H9 (cell line): ENCODE results near the gene SAP25. TPM values are rescaled to one million over a fixed set of nuclear protein-coding genes. Genes with fewer than 3 reads are reported as not detected.

Experiments used
- DNase-seq: peaks from one replicate; pipeline ENCODE4 v3.0.0-alpha.2; 2017
- H2AFZ ChIP-seq: one replicate; pipeline ENCODE4 v1.6.1; 2013; ENCODE audit warnings: mild to moderate bottlenecking, low read length, control low read depth, moderate library complexity
- H2AK5ac ChIP-seq: 2 replicates; pipeline ENCODE4 v1.6.1; 2013; ENCODE audit warnings: low read length, control low read depth, mixed read lengths; ENCODE audit not compliant: insufficient read length
- H2BK120ac ChIP-seq: one replicate; pipeline ENCODE4 v1.6.1; 2013; ENCODE audit warnings: low read depth, mild to moderate bottlenecking, low read length, control low read depth, inconsistent platforms; ENCODE audit not compliant: poor library complexity, severe bottlenecking
- H2BK12ac ChIP-seq: 2 replicates; pipeline ENCODE4 v1.6.1; 2013; ENCODE audit warnings: low read length, control low read depth, mixed read lengths, low read depth; ENCODE audit not compliant: insufficient read length
- H2BK15ac ChIP-seq: 2 replicates; pipeline ENCODE4 v1.6.1; 2013; ENCODE audit warnings: low read depth, low read length, control low read depth
- H2BK20ac ChIP-seq: one replicate; pipeline ENCODE4 v1.6.1; 2013; ENCODE audit warnings: low read depth, mild to moderate bottlenecking, low read length, control low read depth, inconsistent platforms; ENCODE audit not compliant: poor library complexity, severe bottlenecking
- H2BK5ac ChIP-seq: 2 replicates; pipeline ENCODE4 v1.6.1; 2013; ENCODE audit warnings: low read length, control low read depth, mixed read lengths; ENCODE audit not compliant: insufficient read length
- H3K14ac ChIP-seq: 2 replicates; pipeline ENCODE4 v1.6.1; 2013; ENCODE audit warnings: low read length, control low read depth; ENCODE audit not compliant: insufficient read depth
- H3K18ac ChIP-seq: 2 replicates; pipeline ENCODE4 v1.6.1; 2013; ENCODE audit warnings: low read depth, mild to moderate bottlenecking, mixed read lengths, low read length, control low read depth; ENCODE audit not compliant: insufficient read length
- H3K23ac ChIP-seq: 2 replicates; pipeline ENCODE4 v1.6.1; 2013; ENCODE audit warnings: low read length, control low read depth, mixed read lengths, low read depth; ENCODE audit not compliant: insufficient read length
- H3K23me2 ChIP-seq: 2 replicates; pipeline ENCODE4 v1.6.1; 2013; ENCODE audit warnings: low read depth, mild to moderate bottlenecking, mixed read lengths, low read length, control low read depth; ENCODE audit not compliant: insufficient read length, poor library complexity, severe bottlenecking
- H3K27ac ChIP-seq: 2 replicates; pipeline ENCODE4 v1.5.1; 2013; ENCODE audit warnings: low read length, control low read depth, mixed read lengths, low read depth; ENCODE audit not compliant: insufficient read length
- H3K27me3 ChIP-seq: 2 replicates; pipeline ENCODE4 v1.6.1; 2013; ENCODE audit warnings: low read length, control low read depth, inconsistent platforms; ENCODE audit not compliant: insufficient read depth
- H3K4ac ChIP-seq: 2 replicates; pipeline ENCODE4 v1.6.1; 2013; ENCODE audit warnings: low read depth, mild to moderate bottlenecking, control low read depth, inconsistent platforms, low read length, moderate library complexity
- H3K4me1 ChIP-seq: 2 replicates; pipeline ENCODE4 v1.6.1; 2013; ENCODE audit warnings: low read length, control low read depth, inconsistent platforms; ENCODE audit not compliant: insufficient read depth
- H3K4me2 ChIP-seq: 2 replicates; pipeline ENCODE4 v1.6.1; 2013; ENCODE audit warnings: low read length, control low read depth, mixed read lengths; ENCODE audit not compliant: insufficient read length, insufficient read depth
- H3K56ac ChIP-seq: 2 replicates; pipeline ENCODE4 v1.6.1; 2013; ENCODE audit warnings: low read depth, mild to moderate bottlenecking, mixed read lengths, low read length, control low read depth; ENCODE audit not compliant: insufficient read length
- H3K79me1 ChIP-seq: 2 replicates; pipeline ENCODE4 v1.6.1; 2013; ENCODE audit warnings: low read depth, mild to moderate bottlenecking, moderate library complexity, low read length, control low read depth, inconsistent platforms; ENCODE audit not compliant: insufficient read depth, poor library complexity, severe bottlenecking
- H3K79me2 ChIP-seq: 2 replicates; pipeline ENCODE4 v1.6.1; 2013; ENCODE audit warnings: low read length, control low read depth, inconsistent platforms; ENCODE audit not compliant: insufficient read depth
- H3K9ac ChIP-seq: 2 replicates; pipeline ENCODE4 v1.6.1; 2013; ENCODE audit warnings: low read length, control low read depth, mixed read lengths; ENCODE audit not compliant: insufficient read length; ENCODE audit errors: extremely low read depth
- H3K9me3 ChIP-seq: one replicate; pipeline ENCODE4 v1.6.1; 2013; ENCODE audit warnings: low read depth, low read length, inconsistent platforms; ENCODE audit not compliant: control insufficient read depth
- H3T11ph ChIP-seq: one replicate; pipeline ENCODE4 v1.6.1; 2013; ENCODE audit warnings: mild to moderate bottlenecking, low read length, control low read depth, inconsistent platforms
- H4K20me1 ChIP-seq: one replicate; pipeline ENCODE4 v1.6.1; 2013; ENCODE audit not compliant: control insufficient read depth, insufficient read length, insufficient read depth
- H4K5ac ChIP-seq: 2 replicates; pipeline ENCODE4 v1.6.1; 2013; ENCODE audit warnings: low read depth, mild to moderate bottlenecking, mixed read lengths, low read length, control low read depth; ENCODE audit not compliant: insufficient read length
- H4K8ac ChIP-seq: replicated peaks from 2 replicates; pipeline ENCODE4 v1.6.1; 2013; ENCODE audit warnings: low read length, control low read depth, mixed read lengths, low read depth; ENCODE audit not compliant: insufficient read length
- H4K91ac ChIP-seq: 2 replicates; pipeline ENCODE4 v1.6.1; 2013; ENCODE audit warnings: low read depth, mild to moderate bottlenecking, moderate library complexity, mixed read lengths, low read length, control low read depth; ENCODE audit not compliant: insufficient read length
- H3K27ac Mint-ChIP-seq, 3 experiments: 2 replicates in 2 of 3; 3 replicates in 1 of 3; pipeline ENCODE4 v1.8.0; 2020 to 2021; ENCODE audit warnings: mixed read lengths in 3 of 3, mild to moderate bottlenecking in 1 of 3, moderate library complexity in 1 of 3
- H3K27me3 Mint-ChIP-seq: 2 replicates; pipeline ENCODE4 v1.8.0; 2021; ENCODE audit warnings: low read depth, mild to moderate bottlenecking, moderate library complexity, mixed read lengths
- H3K36me3 Mint-ChIP-seq, 3 experiments: 2 replicates in 2 of 3; 3 replicates in 1 of 3; pipeline ENCODE4 v1.8.0; 2020 to 2021; ENCODE audit warnings: low read depth in 3 of 3, mixed read lengths in 3 of 3; ENCODE audit not compliant: insufficient read depth in 1 of 3
- H3K4me1 Mint-ChIP-seq, 2 experiments: 2 replicates each; pipeline ENCODE4 v1.8.0; 2020; ENCODE audit warnings: mixed read lengths in 2 of 2
- H3K4me3 Mint-ChIP-seq, 2 experiments: 2 replicates in 1 of 2; 3 replicates in 1 of 2; pipeline ENCODE4 v1.8.0; 2020 to 2021; ENCODE audit warnings: mild to moderate bottlenecking in 2 of 2, mixed read lengths in 2 of 2, moderate library complexity in 1 of 2
- H3K9me3 Mint-ChIP-seq, 2 experiments: 2 replicates in 1 of 2; 3 replicates in 1 of 2; pipeline ENCODE4 v1.8.0; 2020; ENCODE audit warnings: mild to moderate bottlenecking in 2 of 2, mixed read lengths in 2 of 2, moderate library complexity in 1 of 2
- WGBS: extraction: QIAGEN DNeasy Blood & Tissue Kit; methylation state at CpG from one replicate; pipeline ENCODE4 v1.1.7; 2013; ENCODE audit warnings: missing lambda C conversion rate, low lambda C conversion rate, mixed read lengths; ENCODE audit not compliant: insufficient read length; ENCODE audit errors: extremely low coverage; 5-methylcytosine and 5-hydroxymethylcytosine counted together
- total RNA-seq: library from RNA; stranded (reverse); gene quantifications from 2 replicates; pipeline ENCODE4 v1.2.1, GENCODE V29; 2021
- TF ChIP-seq, protein P1 (sequence below): fragments of 200-600 bp; sonication (generic); conservative IDR thresholded peaks from 3 replicates; pipeline ENCODE4 v1.8.0; 2021; ENCODE audit warnings: antibody characterized with exemption, mild to moderate bottlenecking

The SAP25 gene
- total RNA-seq, 1 experiment from 2014 or later = 4.2 TPM

GRCh38 chr7:100603726-100604027 lies 30.0 kb upstream of the SAP25 start:
- Histone ChIP-seq H3K4me1 (peaks cover 4% of the 10 kb centered on the region; the same call in 1 of the 2 replicates), H3K27ac (no peak overlapping the region), H2BK20ac (no peak overlapping the region), H2BK12ac (no peak overlapping the region), H2AFZ (no peak overlapping the region), H3K79me1 (no peaks in the 10 kb centered on the region), H4K5ac (no peak overlapping the region), H2AK5ac (no peak overlapping the region), H2BK5ac (no peak overlapping the region), H3K79me2 (no peaks in the 10 kb centered on the region), H4K8ac (no peak overlapping the region), H2BK120ac (no peak overlapping the region), H3K27me3 (no peaks in the 10 kb centered on the region), H3K14ac (peak overlapping the region; percentile 16; the same call in 1 of the 2 replicates), H4K91ac (no peak overlapping the region), H3K23ac (no peak overlapping the region), H3T11ph (no peak overlapping the region), H3K23me2 (peaks cover 35% of the 10 kb centered on the region), H4K20me1 (no peaks in the 10 kb centered on the region), H3K9ac (peak overlapping the region; percentile 53), H3K4me2 (peak overlapping the region; percentile 72), H3K56ac (no peak overlapping the region), H3K9me3 (no peaks in the 10 kb centered on the region), H3K4ac (no peak overlapping the region), H2BK15ac (no peak overlapping the region), H3K18ac (no peak overlapping the region)
- peak overlapping the region; percentile 73 to 89 for H3K4me3 Mint-ChIP-seq
- DNase-seq = no peak
- H3K36me3 Mint-ChIP-seq = peaks cover 0 to 27% (median 13%) of the 10 kb centered on the region in 3 experiments; a peak in 5 of 7 replicates
- no CpG with 5 or more reads among the region's 10 CpGs for WGBS
- H3K27ac Mint-ChIP-seq = peak overlapping the region; percentile 84 to 95 (median 92); a peak in 6 of 7 replicates
- H3K4me1 Mint-ChIP-seq = peaks cover 30 to 50% of the 10 kb centered on the region in 2 experiments
- H3K27me3 Mint-ChIP-seq = peaks cover 25% of the 10 kb centered on the region
- H3K9me3 Mint-ChIP-seq = no peaks in the 10 kb centered on the region
- TF ChIP-seq, protein P1, sequence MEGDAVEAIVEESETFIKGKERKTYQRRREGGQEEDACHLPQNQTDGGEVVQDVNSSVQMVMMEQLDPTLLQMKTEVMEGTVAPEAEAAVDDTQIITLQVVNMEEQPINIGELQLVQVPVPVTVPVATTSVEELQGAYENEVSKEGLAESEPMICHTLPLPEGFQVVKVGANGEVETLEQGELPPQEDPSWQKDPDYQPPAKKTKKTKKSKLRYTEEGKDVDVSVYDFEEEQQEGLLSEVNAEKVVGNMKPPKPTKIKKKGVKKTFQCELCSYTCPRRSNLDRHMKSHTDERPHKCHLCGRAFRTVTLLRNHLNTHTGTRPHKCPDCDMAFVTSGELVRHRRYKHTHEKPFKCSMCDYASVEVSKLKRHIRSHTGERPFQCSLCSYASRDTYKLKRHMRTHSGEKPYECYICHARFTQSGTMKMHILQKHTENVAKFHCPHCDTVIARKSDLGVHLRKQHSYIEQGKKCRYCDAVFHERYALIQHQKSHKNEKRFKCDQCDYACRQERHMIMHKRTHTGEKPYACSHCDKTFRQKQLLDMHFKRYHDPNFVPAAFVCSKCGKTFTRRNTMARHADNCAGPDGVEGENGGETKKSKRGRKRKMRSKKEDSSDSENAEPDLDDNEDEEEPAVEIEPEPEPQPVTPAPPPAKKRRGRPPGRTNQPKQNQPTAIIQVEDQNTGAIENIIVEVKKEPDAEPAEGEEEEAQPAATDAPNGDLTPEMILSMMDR = no peak
